OCI-LY7 (cell line): ENCODE results near the gene PLK2. TPM values are rescaled to one million over a fixed set of nuclear protein-coding genes. Genes with fewer than 3 reads are reported as not detected.

Experiments
- BruUV-seq: library from RNA; stranded (reverse); fragments of 400-500 nt; replicated peaks from 2 replicates; lab custom pipeline; 2021; lab: Mats Ljungman, UMichigan
- CTCF ChIA-PET: fragments of 300-600 bp; sonication (Branson Sonifier 250); formaldehyde crosslinking; loops from one replicate; lab custom pipeline; 2022; ENCODE audit warnings: antibody characterized with exemption; ENCODE audit not compliant: unreplicated experiment; lab: Charles Lee
- POLR2A ChIA-PET: fragments of 300-600 bp; sonication (Branson Sonifier 250); formaldehyde crosslinking; loops from one replicate; lab custom pipeline; 2022; ENCODE audit warnings: antibody characterized with exemption; lab: Charles Lee
- DNase-seq: peaks from one replicate; pipeline ENCODE4 v3.0.0-alpha.2; 2015; ENCODE audit warnings: low spot score
- H2AFZ ChIP-seq: fragments of 200-600 bp; sonication (generic), shearing (Covaris generic); 2 replicates; pipeline ENCODE4 v1.6.1; 2014; ENCODE audit warnings: mild to moderate bottlenecking, antibody characterized with exemption, low read length, moderate library complexity
- H3K27ac ChIP-seq: fragments of 200-600 bp; sonication (generic); 2 replicates; pipeline ENCODE4 v1.5.1; 2014; ENCODE audit warnings: mixed run types, low read depth, mild to moderate bottlenecking, moderate library complexity, low read length, inconsistent platforms; ENCODE audit not compliant: poor library complexity, severe bottlenecking
- H3K36me3 ChIP-seq: fragments of 200-600 bp; sonication (generic); 2 replicates; pipeline ENCODE4 v1.6.1; 2014; ENCODE audit warnings: mild to moderate bottlenecking, antibody characterized with exemption, low read length, moderate library complexity, mixed read lengths; ENCODE audit not compliant: insufficient read depth
- H3K4me1 ChIP-seq: fragments of 200-600 bp; sonication (generic); 2 replicates; pipeline ENCODE4 v1.5.1; 2014; ENCODE audit warnings: mild to moderate bottlenecking, low read length; ENCODE audit not compliant: insufficient read depth, poor library complexity, severe bottlenecking
- H3K4me2 ChIP-seq: fragments of 200-600 bp; sonication (generic); 2 replicates; pipeline ENCODE4 v1.6.1; 2014; ENCODE audit warnings: mild to moderate bottlenecking, low read length
- H3K4me3 ChIP-seq: fragments of 200-600 bp; sonication (generic); 2 replicates; pipeline ENCODE4 v1.5.1; 2014; ENCODE audit warnings: mild to moderate bottlenecking, low read depth, low read length; ENCODE audit not compliant: poor library complexity, severe bottlenecking
- H3K79me2 ChIP-seq: fragments of 200-600 bp; sonication (generic); 2 replicates; pipeline ENCODE4 v1.6.1; 2016; ENCODE audit warnings: low read depth, mild to moderate bottlenecking, low read length, moderate library complexity, mixed read lengths; ENCODE audit not compliant: insufficient read depth
- H3K9me2 ChIP-seq: fragments of 200-600 bp; sonication (generic); 2 replicates; pipeline ENCODE4 v1.6.1; 2016; ENCODE audit warnings: mild to moderate bottlenecking, low read length, mixed read lengths; ENCODE audit not compliant: insufficient read depth
- H3K9me3 ChIP-seq: fragments of 200-600 bp; sonication (generic); 2 replicates; pipeline ENCODE4 v1.6.1; 2014; ENCODE audit warnings: mild to moderate bottlenecking, mixed run types, low read length, mixed read lengths
- H4K20me1 ChIP-seq: fragments of 200-600 bp; sonication (generic); 2 replicates; pipeline ENCODE4 v1.6.1; 2014; ENCODE audit warnings: mild to moderate bottlenecking, antibody characterized with exemption, low read length, moderate library complexity, mixed read lengths; ENCODE audit not compliant: insufficient read depth
- EZH2phosphoT487 ChIP-seq: fragments of 200-600 bp; sonication (generic); IDR thresholded peaks from 2 replicates; pipeline ENCODE4 v1.6.1; 2018; ENCODE audit warnings: low read depth, borderline replicate concordance, mild to moderate bottlenecking, mixed run types, antibody characterized with exemption, low read length, moderate library complexity, mixed read lengths
- intact Hi-C: fragments of 100-400 bp; cut with micrococcal nuclease; formaldehyde crosslinking; loops from one replicate; pipeline ENCODE4 v1.10.0; 2022; ENCODE audit not compliant: unreplicated experiment
- total RNA-seq, 2 experiments: library from RNA; depleted of rRNA in 1 of 2; stranded (reverse); fragments of >200 nt in 1 of 2; shearing (Covaris generic) in 1 of 2; gene quantifications; 2 replicates each; pipeline ENCODE4 v1.2.3, GENCODE V29; 2014 to 2022
- TF ChIP-seq, protein P1 (sequence below): fragments of 200-600 bp; sonication (generic); conservative IDR thresholded peaks from 2 replicates; pipeline ENCODE4 v1.5.1; 2014; ENCODE audit warnings: mild to moderate bottlenecking, antibody characterized with exemption, low read length, moderate library complexity, mixed read lengths

The PLK2 gene
- total RNA-seq, 2 experiments from 2014 or later = 0.19 to 0.59 TPM

DNA sequence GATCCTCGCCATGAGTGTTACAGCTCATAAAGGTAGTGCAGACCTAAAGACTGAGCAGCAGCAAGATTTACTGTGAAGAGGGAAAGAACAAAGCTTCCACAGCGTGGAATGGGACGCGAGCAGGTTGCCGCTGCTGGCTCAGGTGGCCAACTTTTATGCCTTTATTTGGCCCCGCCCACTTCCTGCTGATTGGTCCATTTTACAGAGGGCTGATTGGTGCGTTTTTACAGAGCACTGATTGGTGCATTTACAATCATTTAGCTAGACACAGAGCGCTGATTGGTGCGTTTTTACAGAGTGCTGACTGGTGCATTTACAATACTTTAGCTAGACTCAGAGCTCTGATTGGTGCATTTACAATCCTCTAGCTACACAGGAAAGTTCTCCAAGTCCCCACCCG lies 13.9 kb downstream of the PLK2 start:
- no peaks in the 10 kb centered on the region for H3K4me1 ChIP-seq
- no peak for DNase-seq
- no peaks in the 10 kb centered on the region for H3K9me3 ChIP-seq
- H3K36me3 ChIP-seq = no peaks in the 10 kb centered on the region
- no peaks in the 10 kb centered on the region for H3K79me2 ChIP-seq
- TF ChIP-seq, protein P1, sequence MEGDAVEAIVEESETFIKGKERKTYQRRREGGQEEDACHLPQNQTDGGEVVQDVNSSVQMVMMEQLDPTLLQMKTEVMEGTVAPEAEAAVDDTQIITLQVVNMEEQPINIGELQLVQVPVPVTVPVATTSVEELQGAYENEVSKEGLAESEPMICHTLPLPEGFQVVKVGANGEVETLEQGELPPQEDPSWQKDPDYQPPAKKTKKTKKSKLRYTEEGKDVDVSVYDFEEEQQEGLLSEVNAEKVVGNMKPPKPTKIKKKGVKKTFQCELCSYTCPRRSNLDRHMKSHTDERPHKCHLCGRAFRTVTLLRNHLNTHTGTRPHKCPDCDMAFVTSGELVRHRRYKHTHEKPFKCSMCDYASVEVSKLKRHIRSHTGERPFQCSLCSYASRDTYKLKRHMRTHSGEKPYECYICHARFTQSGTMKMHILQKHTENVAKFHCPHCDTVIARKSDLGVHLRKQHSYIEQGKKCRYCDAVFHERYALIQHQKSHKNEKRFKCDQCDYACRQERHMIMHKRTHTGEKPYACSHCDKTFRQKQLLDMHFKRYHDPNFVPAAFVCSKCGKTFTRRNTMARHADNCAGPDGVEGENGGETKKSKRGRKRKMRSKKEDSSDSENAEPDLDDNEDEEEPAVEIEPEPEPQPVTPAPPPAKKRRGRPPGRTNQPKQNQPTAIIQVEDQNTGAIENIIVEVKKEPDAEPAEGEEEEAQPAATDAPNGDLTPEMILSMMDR = no peak
- no peak for TF ChIP-seq EZH2phosphoT487
- H3K9me2 ChIP-seq = no peaks in the 10 kb centered on the region
- no peak overlapping the region for H3K4me3 ChIP-seq
- no peak overlapping the region for H3K27ac ChIP-seq
- ChIA-PET CTCF (no interaction called here), POLR2A (no interaction called here)
- H3K4me2 ChIP-seq = no peak overlapping the region
- H4K20me1 ChIP-seq = no peaks in the 10 kb centered on the region
- intact Hi-C loops = no loop called here
- no TSS peak for BruUV-seq
- H2AFZ ChIP-seq = no peak overlapping the region

DNA sequence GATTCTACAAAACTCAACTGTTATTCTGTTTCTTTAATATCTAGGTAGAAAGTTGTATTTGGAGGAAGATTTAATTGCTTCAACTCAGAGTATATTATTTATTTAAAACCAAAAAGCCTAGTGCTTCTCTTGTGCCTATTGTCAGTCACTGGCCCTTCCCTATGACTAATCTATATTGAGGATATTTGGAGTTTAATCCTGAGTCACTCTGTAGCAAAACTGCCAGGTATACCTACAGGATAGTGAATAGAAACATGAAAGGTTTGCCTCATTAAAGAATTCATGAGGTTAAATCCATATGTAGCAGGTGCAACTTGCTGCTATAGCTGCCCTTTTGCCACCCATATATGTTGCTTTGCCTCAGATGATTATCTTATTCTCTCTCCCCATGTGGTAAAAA lies 15.1 kb downstream of the PLK2 start:
- no peaks in the 10 kb centered on the region for H3K4me1 ChIP-seq
- H3K4me2 ChIP-seq = no peak overlapping the region
- TF ChIP-seq EZH2phosphoT487 = no peak
- TF ChIP-seq, protein P1 = no peak
- H2AFZ ChIP-seq = no peak overlapping the region
- H3K27ac ChIP-seq = no peak overlapping the region
- no peaks in the 10 kb centered on the region for H3K36me3 ChIP-seq
- no peak for DNase-seq
- BruUV-seq = no TSS peak
- CTCF ChIA-PET = no interaction called here
- no peaks in the 10 kb centered on the region for H3K9me2 ChIP-seq
- no peak overlapping the region for H3K4me3 ChIP-seq
- no peaks in the 10 kb centered on the region for H4K20me1 ChIP-seq
- no peaks in the 10 kb centered on the region for H3K79me2 ChIP-seq
- H3K9me3 ChIP-seq = no peaks in the 10 kb centered on the region
- POLR2A ChIA-PET = no interaction called here
- intact Hi-C loops = no loop called here

DNA sequence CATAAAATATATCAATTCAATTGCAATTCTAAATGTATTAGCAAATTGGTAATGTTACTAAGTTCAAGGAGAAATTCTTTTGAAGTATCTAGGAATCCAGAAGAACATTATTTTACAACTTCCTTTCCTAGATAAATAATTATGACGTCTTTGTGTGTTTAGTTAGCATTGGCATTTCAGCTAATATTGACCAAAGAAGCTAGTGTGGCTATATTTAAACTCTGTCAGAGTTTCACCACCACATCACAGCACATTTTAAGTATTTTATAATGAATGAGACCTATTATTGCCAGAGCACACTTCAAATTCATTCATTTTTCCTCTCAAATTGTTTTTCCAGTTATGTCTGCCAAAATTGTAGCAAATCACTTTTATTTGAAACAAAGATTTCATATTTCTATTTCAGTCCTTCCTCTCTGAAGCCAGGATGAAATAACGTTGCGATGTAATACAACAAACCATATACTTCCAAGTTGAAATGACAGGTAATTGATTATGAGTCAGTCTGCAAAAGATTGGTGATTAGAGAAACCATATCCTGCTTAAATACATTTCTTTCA lies 18.9 kb downstream of the PLK2 start:
- no peaks in the 10 kb centered on the region for H3K9me3 ChIP-seq
- no peak overlapping the region for H3K4me3 ChIP-seq
- H3K4me1 ChIP-seq = no peaks in the 10 kb centered on the region
- no peak overlapping the region for H2AFZ ChIP-seq
- ChIA-PET POLR2A (no interaction called here), CTCF (no interaction called here)
- no peaks in the 10 kb centered on the region for H4K20me1 ChIP-seq
- no peaks in the 10 kb centered on the region for H3K79me2 ChIP-seq
- no peaks in the 10 kb centered on the region for H3K36me3 ChIP-seq
- H3K4me2 ChIP-seq = no peak overlapping the region
- intact Hi-C loops = no loop called here
- no peak overlapping the region for H3K27ac ChIP-seq
- H3K9me2 ChIP-seq = no peaks in the 10 kb centered on the region
- no TSS peak for BruUV-seq
- TF ChIP-seq EZH2phosphoT487 = no peak
- TF ChIP-seq, protein P1 = no peak
- DNase-seq = no peak
